HCT116 (cell line): Measurements from ENCODE around the gene LINC00237. TPM values are rescaled to one million over a fixed set of nuclear protein-coding genes. Genes with fewer than 3 reads are reported as not detected.
A peak's percentile ranks its signal among the peaks of the same experiment; 100 is the strongest.

ENCODE experiments used
- ATAC-seq: fragments of 200-7000 bp; cut with Tn5 transposase; 2 replicates; pipeline ENCODE4 v1.9.1; 2020; ENCODE audit warnings: mild to moderate bottlenecking, moderate library complexity
- BruUV-seq: library from RNA; stranded (reverse); fragments of 400-500 nt; replicated peaks from 2 replicates; lab custom pipeline; 2021; lab: Mats Ljungman, UMichigan
- CTCF ChIA-PET: fragments of 300-600 bp; sonication (Branson Sonifier 250); formaldehyde crosslinking; loops from one replicate; lab custom pipeline; 2021; ENCODE audit warnings: antibody characterized with exemption; lab: Charles Lee
- POLR2A ChIA-PET: fragments of 300-600, 350-600 bp; sonication (Branson Sonifier 250); formaldehyde crosslinking; loops from one replicate; lab custom pipeline; 2021; ENCODE audit warnings: antibody characterized with exemption; lab: Charles Lee
- RAD21 ChIA-PET, 2 experiments: fragments of 300-600 bp; sonication (Branson Sonifier 250); formaldehyde crosslinking; loops; one replicate each; lab custom pipeline; 2023; ENCODE audit warnings: low total read pairs in 2 of 2; ENCODE audit not compliant: uncharacterized antibody in 2 of 2, unreplicated experiment in 2 of 2, low non-redundant PET in 1 of 2; lab: Charles Lee
- DNase-seq: peaks from one replicate; pipeline ENCODE4 v3.0.0-alpha.2; 2010; ENCODE audit warnings: low read depth, low spot score
- H2AFZ ChIP-seq: fragments of 200-600 bp; shearing (Covaris generic), sonication (generic); 2 replicates; pipeline ENCODE4 v1.6.1; 2017; ENCODE audit warnings: low read depth, mixed run types, mixed read lengths, antibody characterized with exemption, low read length; ENCODE audit not compliant: poor library complexity, severe bottlenecking
- H3K27ac ChIP-seq: 2 replicates; pipeline ENCODE4 v1.5.1; 2012; ENCODE audit warnings: low read depth, low read length
- H3K27me3 ChIP-seq: fragments of 200-600 bp; sonication (generic); 2 replicates; pipeline ENCODE4 v1.6.1; 2016; ENCODE audit warnings: mixed run types, low read length, mixed read lengths; ENCODE audit not compliant: insufficient read depth
- H3K36me3 ChIP-seq, 2 experiments: fragments of 200-500 bp in 1 of 2; fragments of 200-600 bp in 1 of 2; sonication (Bioruptor generic) in 1 of 2; sonication (generic) in 1 of 2; 2 replicates each; pipeline versions ENCODE4 v1.5.1 to v1.6.1; 2014 to 2016; ENCODE audit warnings: low read length in 2 of 2, inconsistent platforms in 1 of 2, mixed read lengths in 1 of 2, mixed run types in 1 of 2; ENCODE audit not compliant: insufficient read depth in 2 of 2, control insufficient read depth in 1 of 2
- H3K4me1 ChIP-seq, 2 experiments: fragments of 200-600 bp in 1 of 2; sonication (generic) in 1 of 2; 2 replicates each; pipeline versions ENCODE4 v1.5.1 to v1.6.1; 2012 to 2017; ENCODE audit warnings: low read length in 2 of 2, inconsistent platforms in 1 of 2, mild to moderate bottlenecking in 1 of 2, mixed read lengths in 1 of 2, mixed run types in 1 of 2, moderate library complexity in 1 of 2; ENCODE audit not compliant: insufficient read depth in 2 of 2, control insufficient read depth in 1 of 2
- H3K4me2 ChIP-seq: fragments of 200-600 bp; sonication (generic); 2 replicates; pipeline ENCODE4 v1.6.1; 2017; ENCODE audit warnings: mixed run types, low read length, mixed read lengths
- H3K4me3 ChIP-seq, 2 experiments: fragments of 200-600 bp in 1 of 2; sonication (generic) in 1 of 2; replicated peaks in 1 of 2; 2 replicates each; pipeline ENCODE4 v1.5.1; 2011 to 2016; ENCODE audit warnings: low read length in 2 of 2, control low read depth in 1 of 2, low read depth in 1 of 2, mild to moderate bottlenecking in 1 of 2, mixed read lengths in 1 of 2, mixed run types in 1 of 2
- H3K79me2 ChIP-seq: fragments of 200-600 bp; sonication (generic); 2 replicates; pipeline ENCODE4 v1.6.1; 2017; ENCODE audit warnings: mild to moderate bottlenecking, mixed run types, low read length, moderate library complexity, mixed read lengths; ENCODE audit not compliant: insufficient read depth
- H3K9ac ChIP-seq: fragments of 200-600 bp; sonication (generic); 2 replicates; pipeline ENCODE4 v1.6.1; 2016; ENCODE audit warnings: low read length, mixed read lengths
- H3K9me2 ChIP-seq: fragments of 200-600 bp; sonication (generic), shearing (Covaris generic); 2 replicates; pipeline ENCODE4 v1.6.1; 2017; ENCODE audit warnings: mixed run types, mild to moderate bottlenecking, moderate library complexity; ENCODE audit not compliant: insufficient read depth
- H3K9me3 ChIP-seq, 2 experiments: fragments of 200-500 bp in 1 of 2; fragments of 200-600 bp in 1 of 2; sonication (Bioruptor generic) in 1 of 2; sonication (generic) in 1 of 2; 2 replicates each; pipeline ENCODE4 v1.6.1; 2014 to 2017; ENCODE audit warnings: low read length in 2 of 2, mixed read lengths in 2 of 2, inconsistent platforms in 1 of 2, low read depth in 1 of 2, mild to moderate bottlenecking in 1 of 2, mixed run types in 1 of 2, moderate library complexity in 1 of 2; ENCODE audit not compliant: control insufficient read depth in 1 of 2, insufficient read depth in 1 of 2
- H4K20me1 ChIP-seq: fragments of 200-600 bp; sonication (generic), shearing (Covaris generic); 2 replicates; pipeline ENCODE4 v1.6.1; 2017; ENCODE audit warnings: mixed run types, mild to moderate bottlenecking, moderate library complexity; ENCODE audit not compliant: insufficient read depth
- CBX3 ChIP-seq: IDR thresholded peaks from 2 replicates; pipeline ENCODE4 v1.6.1; 2012; ENCODE audit warnings: low read depth
- EGR1 ChIP-seq: IDR thresholded peaks from 2 replicates; pipeline ENCODE4 v1.6.1; 2012; ENCODE audit warnings: low read depth
- ELF1 ChIP-seq: IDR thresholded peaks from 2 replicates; pipeline ENCODE4 v1.6.1; 2012; ENCODE audit warnings: low read depth, borderline replicate concordance
- EZH2 ChIP-seq: fragments of 200-600 bp; sonication (generic); IDR thresholded peaks from 2 replicates; pipeline ENCODE4 v1.6.1; 2017; ENCODE audit warnings: antibody characterized with exemption, mixed run types
- POLR2A ChIP-seq: IDR thresholded peaks from 2 replicates; pipeline ENCODE4 v1.7.0; 2011; ENCODE audit warnings: borderline replicate concordance; ENCODE audit not compliant: insufficient read depth, insufficient read length; ENCODE audit errors: extremely low read depth
- SIN3A ChIP-seq: IDR thresholded peaks from 2 replicates; pipeline ENCODE4 v1.6.1; 2012; ENCODE audit warnings: low read depth
- SP1 ChIP-seq: IDR thresholded peaks from 2 replicates; pipeline ENCODE4 v1.6.1; 2012; ENCODE audit warnings: low read depth
- ZBTB33 ChIP-seq: IDR thresholded peaks from 2 replicates; pipeline ENCODE4 v1.6.1; 2011; ENCODE audit warnings: mild to moderate bottlenecking, low read length, moderate library complexity; ENCODE audit not compliant: insufficient replicate concordance; ENCODE audit errors: extremely low read depth
- ZFX ChIP-seq: fragments of 450-650 bp; IDR thresholded peaks from 2 replicates; pipeline ENCODE4 v1.6.1; 2017
- intact Hi-C: fragments of 100-400 bp; cut with micrococcal nuclease; formaldehyde crosslinking; loops from 2 replicates; pipeline ENCODE4 v1.10.0; 2022
- total RNA-seq: library from RNA; stranded (reverse); gene quantifications from one replicate; pipeline ENCODE4 v1.2.1, GENCODE V29; 2021; ENCODE audit not compliant: unreplicated experiment

LINC00237 gene
- total RNA-seq, 1 experiment from 2014 or later, result not detected

DNA sequence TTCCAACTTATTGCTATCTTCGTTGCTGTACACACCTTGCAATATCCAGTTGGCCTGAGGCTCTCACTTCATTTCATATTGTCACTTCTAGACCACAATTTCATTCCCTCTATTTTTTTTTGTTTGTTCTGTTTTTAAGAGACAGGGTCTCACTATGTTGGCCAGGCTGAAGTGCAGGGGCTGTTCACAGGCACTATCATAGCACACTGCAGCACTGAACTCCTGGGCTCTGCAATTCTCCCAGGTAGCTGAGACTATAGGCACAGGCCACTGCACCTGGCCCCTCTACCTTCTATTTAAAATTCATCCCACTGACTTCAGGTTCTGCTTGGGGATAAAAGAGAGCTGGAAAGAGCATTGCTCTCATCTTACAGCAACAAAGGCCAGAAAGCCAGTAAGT, 4.7 kb upstream of the LINC00237 start:
- Histone ChIP-seq H3K4me3 (no peak overlapping the region), H2AFZ (no peak overlapping the region), H3K4me2 (no peak overlapping the region), H4K20me1 (no peaks in the 10 kb centered on the region), H3K9ac (no peak overlapping the region), H3K36me3 (no peaks in the 10 kb centered on the region), H3K27me3 (no peaks in the 10 kb centered on the region), H3K4me1 (no peaks in the 10 kb centered on the region; a peak in 1 of 4 replicates), H3K27ac (no peak overlapping the region), H3K9me2 (no peaks in the 10 kb centered on the region), H3K79me2 (no peaks in the 10 kb centered on the region), H3K9me3 (no peaks in the 10 kb centered on the region)
- CTCF ChIA-PET, result no interaction called here
- RAD21 ChIA-PET, result no interaction called here
- TF ChIP-seq CBX3, result no peak
- TF ChIP-seq ZBTB33, result no peak
- intact Hi-C loops, result no loop called here
- no TSS peak for BruUV-seq
- no peak for ATAC-seq
- no peak for DNase-seq
- POLR2A ChIA-PET, result no interaction called here

- no peak overlapping the region for H3K4me2 ChIP-seq
- no peaks in the 10 kb centered on the region for H3K27me3 ChIP-seq
- no peak overlapping the region for H3K27ac ChIP-seq
- H3K36me3 ChIP-seq, result no peaks in the 10 kb centered on the region
- no peaks in the 10 kb centered on the region for H3K9me2 ChIP-seq
- no TSS peak for BruUV-seq
- H3K9me3 ChIP-seq, result no peaks in the 10 kb centered on the region
- no peak overlapping the region for H3K9ac ChIP-seq
- intact Hi-C loops, result no loop called here
- ChIA-PET POLR2A (no interaction called here), RAD21 (no interaction called here)
- peak; percentile 38; the same call in 1 of the 2 replicates for ATAC-seq
- H3K4me3 ChIP-seq, result no peak overlapping the region
- no peak overlapping the region for H2AFZ ChIP-seq
- H3K79me2 ChIP-seq, result no peaks in the 10 kb centered on the region
- H3K4me1 ChIP-seq, result no peaks in the 10 kb centered on the region; a peak in 1 of 4 replicates
- no peak for TF ChIP-seq EZH2
- no peak for TF ChIP-seq ZFX
- no peak for TF ChIP-seq ELF1
- TF ChIP-seq EGR1, result no peak
- TF ChIP-seq SP1, result no peak
- TF ChIP-seq POLR2A, result no peak
- no peak for TF ChIP-seq SIN3A
- TF ChIP-seq CBX3, result no peak
- TF ChIP-seq, all 23 proteins: peak for 0
- CTCF ChIA-PET, result no interaction called here
- DNase-seq, result no peak
- no peaks in the 10 kb centered on the region for H4K20me1 ChIP-seq
These were observed 3.0 kb upstream of the LINC00237 start for GRCh38 chr20:21109144-21109543.
